ENCODE measurements around the gene PTPRK.

Gene PTPRK

GRCh38 chr6:128240024-128240428 lies 280.4 kb downstream of the PTPRK start:
- DNase-seq = no peak

DNA sequence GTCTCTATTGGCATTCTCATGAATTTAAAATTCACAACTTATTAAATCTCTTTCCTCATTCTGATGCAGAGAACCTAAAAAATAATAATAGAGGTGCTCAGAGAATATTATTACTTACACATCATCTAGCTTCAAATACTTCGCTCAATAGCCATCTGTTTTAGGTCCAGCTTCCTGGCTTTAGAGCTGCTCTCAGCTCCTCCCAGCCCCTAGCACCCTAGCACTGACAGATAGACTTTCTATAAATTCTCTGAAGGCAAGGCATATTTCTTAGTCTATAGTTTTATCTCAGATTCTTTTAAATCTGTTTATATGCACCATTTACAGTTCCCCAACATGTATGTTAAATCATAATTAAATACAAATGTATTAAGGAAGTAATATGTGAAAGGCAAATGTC lies 281.3 kb downstream of the PTPRK start:
- DNase-seq = no peak

GRCh38 chr6:128238225-128238624 lies 282.2 kb downstream of the PTPRK start:
- DNase-seq = no peak

DNA sequence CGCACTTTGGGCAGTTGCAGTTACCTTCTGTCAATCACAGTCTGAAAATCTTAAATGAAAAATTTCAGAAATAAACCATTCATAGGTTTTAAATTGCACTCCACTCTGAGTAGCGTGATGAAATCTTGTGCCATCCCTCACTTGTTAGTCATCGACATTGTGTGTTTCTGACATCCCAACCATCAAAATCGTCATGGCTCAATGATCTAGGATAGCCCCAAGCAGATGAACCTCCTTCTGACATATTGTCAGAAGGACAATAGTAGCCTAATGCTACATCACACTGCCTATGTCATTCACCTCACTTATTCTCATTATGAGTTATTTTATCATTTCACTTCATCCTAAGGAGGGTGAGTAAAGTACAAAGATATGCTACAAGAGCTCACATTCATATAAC lies 284.8 kb downstream of the PTPRK start:
- DNase-seq = no peak

DNA sequence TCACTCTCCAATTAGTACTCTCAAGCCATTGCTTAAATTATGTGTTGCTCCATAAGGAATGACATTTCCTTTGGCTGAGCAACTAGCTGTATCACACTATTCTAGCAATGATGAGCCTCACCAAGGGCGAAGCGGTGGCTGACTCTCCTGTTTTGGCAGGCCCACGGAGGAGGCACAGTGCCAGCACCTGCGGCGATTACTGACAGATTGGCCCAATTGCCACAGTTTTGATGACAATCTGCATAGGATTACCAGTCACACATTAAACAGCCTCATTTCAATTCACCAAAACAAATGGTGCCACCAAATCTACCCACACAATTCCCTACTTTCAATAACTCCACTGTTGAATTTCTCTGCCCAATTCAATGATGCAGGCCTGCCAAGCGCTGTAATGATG lies 286.9 kb downstream of the PTPRK start:
- no peak for DNase-seq

DNA sequence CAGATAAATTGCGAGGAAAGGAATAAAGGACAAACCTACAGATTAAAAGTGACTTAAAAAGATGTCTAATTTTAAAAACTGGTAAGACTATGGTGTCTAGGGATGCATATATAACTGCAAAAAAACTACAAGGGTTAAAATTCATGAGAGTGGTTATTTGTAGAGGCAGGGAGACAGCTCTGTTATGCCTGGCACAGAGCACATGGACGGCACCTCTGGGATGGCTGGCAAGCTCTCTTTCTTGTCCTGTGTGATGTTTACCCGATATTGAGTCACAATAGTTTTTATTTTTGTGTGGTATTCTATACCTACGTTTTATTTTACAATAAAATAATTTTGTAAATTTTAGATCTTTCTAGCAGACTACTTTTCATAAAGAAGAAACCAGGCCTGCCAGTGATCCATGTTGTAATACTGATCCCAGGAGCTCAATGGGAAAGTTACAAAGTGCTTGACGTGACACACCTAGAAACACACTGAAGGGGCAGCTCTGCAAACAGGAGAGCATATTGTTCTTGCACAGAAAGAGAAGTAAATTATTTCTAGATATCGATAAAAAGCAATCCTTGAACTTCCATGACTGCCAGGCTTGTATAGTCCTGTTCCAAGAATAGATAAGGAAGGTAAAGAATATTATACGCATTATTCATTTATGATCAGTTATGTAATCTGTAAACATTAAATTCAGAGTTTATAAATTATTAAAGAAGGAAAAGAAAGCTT lies 290.0 kb downstream of the PTPRK start:
- no peak for DNase-seq

GRCh38 chr6:128225612-128226011 lies 294.8 kb downstream of the PTPRK start:
- no peak for DNase-seq

- DNase-seq = no peak
Measured at GRCh38 chr6:128216917-128217316, 303.5 kb downstream of the PTPRK start.

GRCh38 chr6:128209771-128210170 lies 310.6 kb downstream of the PTPRK start:
- no peak for DNase-seq

- no peak for DNase-seq
Measured at GRCh38 chr6:128208851-128209580, 311.4 kb downstream of the PTPRK start.

- no peak for DNase-seq
Measured at GRCh38 chr6:128208078-128208477, 312.3 kb downstream of the PTPRK start.

DNA sequence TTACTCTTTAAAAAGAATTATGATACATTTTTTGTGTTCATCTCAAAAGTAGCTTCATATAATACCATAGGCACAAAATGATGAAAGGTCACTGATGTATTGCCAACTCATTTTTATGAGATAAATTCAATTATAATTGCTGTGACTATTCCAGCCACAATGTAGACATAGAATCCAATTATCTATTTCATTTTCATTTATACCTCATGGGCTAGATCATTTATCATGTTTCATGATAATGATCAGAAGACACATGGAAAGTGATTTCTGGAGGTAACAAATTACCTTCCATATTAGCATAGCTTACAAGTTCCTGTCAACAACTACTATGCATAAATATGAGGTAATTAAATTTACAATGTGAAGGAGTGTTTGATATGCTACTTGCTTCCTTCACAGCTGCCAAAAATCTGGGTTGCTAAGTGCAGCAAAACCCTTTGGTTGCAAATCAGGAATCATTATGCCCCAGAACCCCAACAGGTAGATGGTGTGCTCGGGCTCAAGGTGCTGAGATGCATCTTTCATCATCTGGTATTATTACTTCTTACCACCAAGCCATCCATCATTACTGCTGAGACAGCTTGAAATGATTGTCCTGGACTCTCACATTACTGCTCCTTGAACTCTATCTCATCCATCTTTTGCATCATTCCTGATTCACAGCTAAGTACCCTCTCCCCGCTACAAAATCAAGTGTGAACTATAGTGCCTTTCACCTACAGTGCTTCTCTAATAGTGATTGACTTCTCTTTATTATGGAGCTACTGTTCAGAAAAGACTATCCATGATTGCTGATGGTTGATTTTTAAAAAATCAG lies 313.6 kb downstream of the PTPRK start:
- no peak for DNase-seq

GRCh38 chr6:128204616-128205015 lies 315.8 kb downstream of the PTPRK start:
- DNase-seq = no peak

DNA sequence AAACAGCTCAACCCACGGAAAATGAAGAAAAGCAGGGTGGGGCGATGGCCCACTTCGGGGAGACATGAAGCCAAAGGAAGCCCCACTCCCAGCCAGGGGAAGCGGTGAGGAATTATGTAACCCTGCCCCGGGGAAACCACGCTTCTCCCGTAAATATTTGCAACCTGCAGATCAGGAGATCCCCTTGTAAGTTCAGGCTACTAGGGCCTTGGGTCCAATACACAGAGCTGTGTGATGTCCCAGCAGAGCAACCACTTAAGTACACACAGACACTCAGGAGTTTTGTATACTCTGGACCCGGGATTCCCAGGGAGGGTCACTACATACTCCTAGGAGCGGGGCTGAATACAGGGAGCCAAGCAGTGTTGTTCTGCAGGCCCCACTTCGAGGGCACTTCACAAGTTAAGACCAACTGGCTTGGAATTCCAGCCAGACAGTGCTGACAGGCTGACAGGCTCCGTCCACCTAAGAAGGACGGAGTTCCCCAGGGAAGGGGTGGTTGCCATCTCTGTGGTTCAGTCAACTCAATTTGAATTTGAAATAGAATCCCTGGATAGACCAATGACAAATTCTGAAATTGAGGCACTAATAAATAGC lies 318.1 kb downstream of the PTPRK start:
- no peak for DNase-seq

DNA sequence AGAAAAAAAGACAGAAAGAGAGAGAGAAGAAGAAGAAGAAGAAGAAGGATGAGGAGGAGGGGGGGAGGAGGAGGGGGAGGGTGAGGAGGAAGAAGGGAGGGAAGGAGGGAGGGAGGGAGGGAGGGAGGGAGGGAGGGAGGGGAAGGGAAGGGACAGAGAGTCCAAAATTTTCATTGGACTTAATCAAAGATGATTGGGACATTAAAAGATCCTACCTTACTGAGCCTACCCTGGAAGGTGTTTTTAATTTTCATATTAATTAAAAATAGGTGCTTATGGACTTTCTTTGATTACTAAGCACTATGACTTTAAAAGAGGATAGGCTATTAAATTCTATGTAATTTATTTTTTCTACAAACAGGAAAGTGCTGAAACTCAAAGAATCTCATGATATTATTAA lies 319.6 kb downstream of the PTPRK start:
- DNase-seq = no peak

GRCh38 chr6:128199461-128199860 lies 320.9 kb downstream of the PTPRK start:
- no peak for DNase-seq

DNA sequence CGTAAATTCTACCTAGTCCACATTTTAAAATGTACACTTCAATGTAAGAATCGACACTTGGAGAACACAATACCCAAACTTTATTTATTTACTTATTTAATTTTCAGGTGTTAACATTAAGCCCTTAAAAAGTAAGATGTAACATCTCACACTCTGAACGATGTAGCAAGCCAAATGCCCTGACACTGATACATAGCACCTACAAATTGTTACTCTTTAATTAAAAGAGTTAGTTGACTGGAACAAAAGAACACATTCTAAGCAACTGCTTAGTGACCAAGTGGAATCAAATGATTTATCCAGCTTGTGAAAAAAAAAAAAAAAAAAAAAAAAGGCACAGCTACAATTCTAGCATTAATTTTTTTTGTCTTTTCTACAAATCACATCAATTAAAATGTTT lies 327.4 kb downstream of the PTPRK start:
- no peak for DNase-seq

DNA sequence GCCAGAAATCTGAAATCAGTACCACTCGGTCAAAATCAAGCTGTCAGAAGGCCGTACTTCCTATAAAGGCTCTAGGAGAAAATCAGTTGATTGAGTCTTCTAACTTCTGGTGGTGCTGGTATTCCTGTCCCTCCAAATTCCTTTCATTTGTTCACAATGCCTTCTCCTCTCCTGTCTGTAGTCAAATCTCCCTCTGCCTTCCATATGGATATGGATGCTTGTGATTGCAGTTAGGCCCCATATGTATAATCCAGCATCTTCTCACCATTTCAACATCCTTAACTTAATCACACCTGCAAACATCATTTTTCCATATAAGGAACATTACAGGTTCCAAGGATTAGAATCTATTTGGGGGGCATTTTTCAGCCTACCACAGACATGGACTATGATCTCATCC lies 331.7 kb downstream of the PTPRK start:
- no peak for DNase-seq

GRCh38 chr6:128186729-128187128 lies 333.7 kb downstream of the PTPRK start:
- DNase-seq = no peak

DNA sequence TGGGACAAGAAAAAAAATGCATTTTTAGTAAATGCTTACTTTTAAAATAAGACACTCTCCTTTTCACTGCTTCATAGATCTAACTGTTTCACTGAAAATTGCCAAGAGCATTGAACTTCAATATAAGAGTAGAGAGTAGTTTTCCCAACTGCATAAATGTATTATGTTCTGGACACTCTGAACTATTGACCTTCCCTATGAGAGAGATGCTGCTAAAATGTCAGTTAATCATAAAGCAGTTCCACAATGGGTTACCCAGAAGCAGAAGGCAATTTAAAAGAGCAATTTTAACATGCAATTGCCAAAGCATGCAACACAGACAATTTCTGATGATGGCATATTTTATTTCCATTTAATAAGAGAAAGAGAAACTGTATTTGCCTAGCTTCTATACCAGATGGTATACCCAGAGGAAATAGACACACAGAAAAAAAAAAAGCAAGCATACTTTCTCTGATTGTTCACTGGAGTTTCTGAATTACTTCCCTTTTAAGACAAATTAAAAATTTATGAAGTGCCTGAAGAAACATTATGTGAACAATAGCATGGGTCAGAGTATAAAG lies 340.4 kb downstream of the PTPRK start:
- DNase-seq = no peak

DNA sequence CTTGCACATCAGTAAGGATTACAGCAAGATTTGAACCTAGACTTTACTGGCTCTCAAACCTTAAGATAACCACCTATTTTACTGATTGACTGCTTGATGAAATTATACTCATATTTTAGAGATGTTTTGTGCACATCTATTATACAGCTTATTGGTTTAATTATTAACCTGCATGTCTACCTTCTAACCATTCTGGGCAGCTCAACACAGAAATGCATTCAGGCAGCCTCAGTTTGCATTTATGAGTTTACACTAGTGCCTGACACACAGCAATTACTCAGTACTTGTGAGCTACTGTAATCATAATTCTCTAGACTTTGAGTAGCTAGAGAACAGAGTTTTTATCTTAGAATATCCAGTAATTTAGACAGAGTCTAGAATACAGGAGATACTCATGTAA lies 345.7 kb downstream of the PTPRK start:
- DNase-seq = no peak

GRCh38 chr6:128172752-128173682 lies 347.4 kb downstream of the PTPRK start:
- DNase-seq = no peak

All from central memory CD4-positive, alpha-beta T cell (primary cell).